Measurements from ENCODE around the gene FUT2. TPM values are rescaled to one million over a fixed set of nuclear protein-coding genes. Genes with fewer than 3 reads are reported as not detected.

FUT2 gene
- total and polyA plus RNA-seq, 2 of the 13 experiments (the other 11 are each of a cell fraction or from before 2014, with no cell fraction given), result 0.07 TPM; not detected in 1

GRCh38 chr19:48674921-48675824 is 20.6 kb upstream of the FUT2 start (continued):
- TF ChIP-seq, protein P1, sequence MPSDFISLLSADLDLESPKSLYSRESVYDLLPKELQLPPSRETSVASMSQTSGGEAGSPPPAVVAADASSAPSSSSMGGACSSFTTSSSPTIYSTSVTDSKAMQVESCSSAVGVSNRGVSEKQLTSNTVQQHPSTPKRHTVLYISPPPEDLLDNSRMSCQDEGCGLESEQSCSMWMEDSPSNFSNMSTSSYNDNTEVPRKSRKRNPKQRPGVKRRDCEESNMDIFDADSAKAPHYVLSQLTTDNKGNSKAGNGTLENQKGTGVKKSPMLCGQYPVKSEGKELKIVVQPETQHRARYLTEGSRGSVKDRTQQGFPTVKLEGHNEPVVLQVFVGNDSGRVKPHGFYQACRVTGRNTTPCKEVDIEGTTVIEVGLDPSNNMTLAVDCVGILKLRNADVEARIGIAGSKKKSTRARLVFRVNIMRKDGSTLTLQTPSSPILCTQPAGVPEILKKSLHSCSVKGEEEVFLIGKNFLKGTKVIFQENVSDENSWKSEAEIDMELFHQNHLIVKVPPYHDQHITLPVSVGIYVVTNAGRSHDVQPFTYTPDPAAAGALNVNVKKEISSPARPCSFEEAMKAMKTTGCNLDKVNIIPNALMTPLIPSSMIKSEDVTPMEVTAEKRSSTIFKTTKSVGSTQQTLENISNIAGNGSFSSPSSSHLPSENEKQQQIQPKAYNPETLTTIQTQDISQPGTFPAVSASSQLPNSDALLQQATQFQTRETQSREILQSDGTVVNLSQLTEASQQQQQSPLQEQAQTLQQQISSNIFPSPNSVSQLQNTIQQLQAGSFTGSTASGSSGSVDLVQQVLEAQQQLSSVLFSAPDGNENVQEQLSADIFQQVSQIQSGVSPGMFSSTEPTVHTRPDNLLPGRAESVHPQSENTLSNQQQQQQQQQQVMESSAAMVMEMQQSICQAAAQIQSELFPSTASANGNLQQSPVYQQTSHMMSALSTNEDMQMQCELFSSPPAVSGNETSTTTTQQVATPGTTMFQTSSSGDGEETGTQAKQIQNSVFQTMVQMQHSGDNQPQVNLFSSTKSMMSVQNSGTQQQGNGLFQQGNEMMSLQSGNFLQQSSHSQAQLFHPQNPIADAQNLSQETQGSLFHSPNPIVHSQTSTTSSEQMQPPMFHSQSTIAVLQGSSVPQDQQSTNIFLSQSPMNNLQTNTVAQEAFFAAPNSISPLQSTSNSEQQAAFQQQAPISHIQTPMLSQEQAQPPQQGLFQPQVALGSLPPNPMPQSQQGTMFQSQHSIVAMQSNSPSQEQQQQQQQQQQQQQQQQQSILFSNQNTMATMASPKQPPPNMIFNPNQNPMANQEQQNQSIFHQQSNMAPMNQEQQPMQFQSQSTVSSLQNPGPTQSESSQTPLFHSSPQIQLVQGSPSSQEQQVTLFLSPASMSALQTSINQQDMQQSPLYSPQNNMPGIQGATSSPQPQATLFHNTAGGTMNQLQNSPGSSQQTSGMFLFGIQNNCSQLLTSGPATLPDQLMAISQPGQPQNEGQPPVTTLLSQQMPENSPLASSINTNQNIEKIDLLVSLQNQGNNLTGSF (CRISPR knock-in tag; IDR thresholded peaks at IDR 0.05), result no peak
- TF ChIP-seq ZNF749 (CRISPR knock-in tag; IDR thresholded peaks at IDR 0.05; ENCODE audit: borderline replicate concordance) (peak; percentile 26; the same call in 1 of the 2 replicates), ZNF720 (CRISPR knock-in tag; IDR thresholded peaks at IDR 0.05) (no peak), RFX3 (CRISPR knock-in tag; IDR thresholded peaks at IDR 0.05) (no peak), BRF2 (CRISPR knock-in tag; IDR thresholded peaks at IDR 0.05) (no peak), ZNF841 (CRISPR knock-in tag; IDR thresholded peaks at IDR 0.05; ENCODE audit: borderline replicate concordance) (no peak), ZNF781 (CRISPR knock-in tag; IDR thresholded peaks at IDR 0.05; ENCODE audit: borderline replicate concordance, not compliant biosample characterization) (no peak), ZBTB7B (CRISPR knock-in tag; IDR thresholded peaks at IDR 0.05) (peak; percentile 41; the same call in 1 of the 2 replicates), RBAK (CRISPR knock-in tag; IDR thresholded peaks at IDR 0.05) (no peak)
- TF ChIP-seq, protein P2, sequence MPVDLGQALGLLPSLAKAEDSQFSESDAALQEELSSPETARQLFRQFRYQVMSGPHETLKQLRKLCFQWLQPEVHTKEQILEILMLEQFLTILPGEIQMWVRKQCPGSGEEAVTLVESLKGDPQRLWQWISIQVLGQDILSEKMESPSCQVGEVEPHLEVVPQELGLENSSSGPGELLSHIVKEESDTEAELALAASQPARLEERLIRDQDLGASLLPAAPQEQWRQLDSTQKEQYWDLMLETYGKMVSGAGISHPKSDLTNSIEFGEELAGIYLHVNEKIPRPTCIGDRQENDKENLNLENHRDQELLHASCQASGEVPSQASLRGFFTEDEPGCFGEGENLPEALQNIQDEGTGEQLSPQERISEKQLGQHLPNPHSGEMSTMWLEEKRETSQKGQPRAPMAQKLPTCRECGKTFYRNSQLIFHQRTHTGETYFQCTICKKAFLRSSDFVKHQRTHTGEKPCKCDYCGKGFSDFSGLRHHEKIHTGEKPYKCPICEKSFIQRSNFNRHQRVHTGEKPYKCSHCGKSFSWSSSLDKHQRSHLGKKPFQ (CRISPR knock-in tag; IDR thresholded peaks at IDR 0.05; ENCODE audit: insufficient replicate concordance), result no peak
- TF ChIP-seq, protein P3, sequence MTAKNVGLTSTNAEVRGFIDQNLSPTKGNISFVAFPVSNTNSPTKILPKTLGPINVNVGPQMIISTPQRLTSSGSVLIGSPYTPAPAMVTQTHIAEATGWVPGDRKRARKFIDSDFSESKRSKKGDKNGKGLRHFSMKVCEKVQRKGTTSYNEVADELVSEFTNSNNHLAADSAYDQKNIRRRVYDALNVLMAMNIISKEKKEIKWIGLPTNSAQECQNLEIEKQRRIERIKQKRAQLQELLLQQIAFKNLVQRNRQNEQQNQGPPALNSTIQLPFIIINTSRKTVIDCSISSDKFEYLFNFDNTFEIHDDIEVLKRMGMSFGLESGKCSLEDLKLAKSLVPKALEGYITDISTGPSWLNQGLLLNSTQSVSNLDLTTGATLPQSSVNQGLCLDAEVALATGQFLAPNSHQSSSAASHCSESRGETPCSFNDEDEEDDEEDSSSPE (CRISPR knock-in tag; IDR thresholded peaks at IDR 0.05), result no peak
- TF ChIP-seq, protein P4, sequence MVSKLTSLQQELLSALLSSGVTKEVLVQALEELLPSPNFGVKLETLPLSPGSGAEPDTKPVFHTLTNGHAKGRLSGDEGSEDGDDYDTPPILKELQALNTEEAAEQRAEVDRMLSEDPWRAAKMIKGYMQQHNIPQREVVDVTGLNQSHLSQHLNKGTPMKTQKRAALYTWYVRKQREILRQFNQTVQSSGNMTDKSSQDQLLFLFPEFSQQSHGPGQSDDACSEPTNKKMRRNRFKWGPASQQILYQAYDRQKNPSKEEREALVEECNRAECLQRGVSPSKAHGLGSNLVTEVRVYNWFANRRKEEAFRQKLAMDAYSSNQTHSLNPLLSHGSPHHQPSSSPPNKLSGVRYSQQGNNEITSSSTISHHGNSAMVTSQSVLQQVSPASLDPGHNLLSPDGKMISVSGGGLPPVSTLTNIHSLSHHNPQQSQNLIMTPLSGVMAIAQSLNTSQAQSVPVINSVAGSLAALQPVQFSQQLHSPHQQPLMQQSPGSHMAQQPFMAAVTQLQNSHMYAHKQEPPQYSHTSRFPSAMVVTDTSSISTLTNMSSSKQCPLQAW (CRISPR knock-in tag; IDR thresholded peaks at IDR 0.05), result peak; percentile 56; the same call in 1 of the 2 replicates
- TF ChIP-seq, protein P5, sequence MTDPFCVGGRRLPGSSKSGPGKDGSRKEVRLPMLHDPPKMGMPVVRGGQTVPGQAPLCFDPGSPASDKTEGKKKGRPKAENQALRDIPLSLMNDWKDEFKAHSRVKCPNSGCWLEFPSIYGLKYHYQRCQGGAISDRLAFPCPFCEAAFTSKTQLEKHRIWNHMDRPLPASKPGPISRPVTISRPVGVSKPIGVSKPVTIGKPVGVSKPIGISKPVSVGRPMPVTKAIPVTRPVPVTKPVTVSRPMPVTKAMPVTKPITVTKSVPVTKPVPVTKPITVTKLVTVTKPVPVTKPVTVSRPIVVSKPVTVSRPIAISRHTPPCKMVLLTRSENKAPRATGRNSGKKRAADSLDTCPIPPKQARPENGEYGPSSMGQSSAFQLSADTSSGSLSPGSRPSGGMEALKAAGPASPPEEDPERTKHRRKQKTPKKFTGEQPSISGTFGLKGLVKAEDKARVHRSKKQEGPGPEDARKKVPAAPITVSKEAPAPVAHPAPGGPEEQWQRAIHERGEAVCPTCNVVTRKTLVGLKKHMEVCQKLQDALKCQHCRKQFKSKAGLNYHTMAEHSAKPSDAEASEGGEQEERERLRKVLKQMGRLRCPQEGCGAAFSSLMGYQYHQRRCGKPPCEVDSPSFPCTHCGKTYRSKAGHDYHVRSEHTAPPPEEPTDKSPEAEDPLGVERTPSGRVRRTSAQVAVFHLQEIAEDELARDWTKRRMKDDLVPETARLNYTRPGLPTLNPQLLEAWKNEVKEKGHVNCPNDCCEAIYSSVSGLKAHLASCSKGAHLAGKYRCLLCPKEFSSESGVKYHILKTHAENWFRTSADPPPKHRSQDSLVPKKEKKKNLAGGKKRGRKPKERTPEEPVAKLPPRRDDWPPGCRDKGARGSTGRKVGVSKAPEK (CRISPR knock-in tag; IDR thresholded peaks at IDR 0.05; ENCODE audit: borderline replicate concordance), result no peak
